ENCODE measurements around the gene HES4.

Gene HES4

GRCh38 chr1:969260-969855 lies 30.5 kb downstream of the HES4 start:
- no peak for DNase-seq (ENCODE audit: low read depth in 2 of 2, low spot score in 1 of 2)

GRCh38 chr1:967466-968343 lies 32.2 kb downstream of the HES4 start:
- no peak for DNase-seq (ENCODE audit: low read depth in 2 of 2, low spot score in 1 of 2)

- peak; percentile 59 to 70 for DNase-seq (ENCODE audit: low read depth in 2 of 2, low spot score in 1 of 2)
Observed at GRCh38 chr1:966704-967300, 33.1 kb downstream of the HES4 start.

GRCh38 chr1:966135-966703 lies 33.7 kb downstream of the HES4 start, which contains the start of gene PLEKHN1:
TSS of gene PLEKHN1 (plus strand) at chr1:966482. CDS start at chr1:966532, 50 bp downstream.
- DNase-seq (ENCODE audit: low read depth in 2 of 2, low spot score in 1 of 2) = no peak

- no peak for DNase-seq (ENCODE audit: low read depth in 2 of 2, low spot score in 1 of 2)
Observed at GRCh38 chr1:965526-966134, 34.3 kb downstream of the HES4 start.

- no peak for DNase-seq (ENCODE audit: low read depth in 2 of 2, low spot score in 1 of 2)
Observed at GRCh38 chr1:964691-965525, 35.0 kb downstream of the HES4 start.

GRCh38 chr1:963746-964525 lies 36.0 kb downstream of the HES4 start:
- DNase-seq (ENCODE audit: low read depth in 2 of 2, low spot score in 1 of 2) = no peak

GRCh38 chr1:963301-963651 lies 36.6 kb downstream of the HES4 start:
- DNase-seq (ENCODE audit: low read depth in 2 of 2, low spot score in 1 of 2) = no peak

GRCh38 chr1:962381-963300 lies 37.3 kb downstream of the HES4 start:
- no peak for DNase-seq (ENCODE audit: low read depth in 2 of 2, low spot score in 1 of 2)

- no peak for DNase-seq (ENCODE audit: low read depth in 2 of 2, low spot score in 1 of 2)
Observed at GRCh38 chr1:961132-961669, 38.7 kb downstream of the HES4 start.

- peak; percentile 54 to 58 for DNase-seq (ENCODE audit: low read depth in 2 of 2, low spot score in 1 of 2)
Observed at GRCh38 chr1:960363-961131, 39.4 kb downstream of the HES4 start, which contains the start of gene KLHL17. TSS of gene KLHL17 (plus strand) at chr1:960584. CDS start at chr1:960694, 110 bp downstream.

- no peak for DNase-seq (ENCODE audit: low read depth in 2 of 2, low spot score in 1 of 2)
Observed at GRCh38 chr1:959731-960362, 40.0 kb downstream of the HES4 start.

GRCh38 chr1:958823-959730 lies 40.8 kb downstream of the HES4 start, which contains the start of gene NOC2L:
TSS of gene NOC2L (minus strand) at chr1:959256. CDS start at chr1:959240, 16 bp downstream.
- DNase-seq (ENCODE audit: low read depth in 2 of 2, low spot score in 1 of 2) = peak; percentile 95 to 97

GRCh38 chr1:956636-957035 lies 43.3 kb downstream of the HES4 start:
- DNase-seq (ENCODE audit: low read depth in 2 of 2, low spot score in 1 of 2) = no peak

GRCh38 chr1:955474-955873 lies 44.4 kb downstream of the HES4 start:
- DNase-seq (ENCODE audit: low read depth in 2 of 2, low spot score in 1 of 2) = no peak

- DNase-seq (ENCODE audit: low read depth in 2 of 2, low spot score in 1 of 2) = no peak
Observed at GRCh38 chr1:954927-955326, 45.0 kb downstream of the HES4 start.
